ENCODE measurements around the gene CAPN10.

CAPN10 gene

GRCh38 chr2:240567872-240568677 is 18.5 kb upstream of the CAPN10 start, which contains the start of gene RNPEPL1:
Gene RNPEPL1, plus strand, starts transcription at chr2:240568484. Its CDS starts 103 bp downstream, at chr2:240568587.
- ChIA-PET POLR2A (ENCODE audit: low non-redundant PET) (no interaction called here), CTCF (interaction anchor here (0.7 to 1.1 kb wide), 2 partner anchors 12 to 226 kb away, joined by 3 to 7 read pairs; no protein-coding TSS in a partner anchor)
- TF ChIP-seq CTCF (conservative IDR thresholded peaks at IDR 0.05; ENCODE audit: low read depth), result peak; percentile 32; the same call in 1 of the 2 replicates
- no peak for DNase-seq (ENCODE audit: low spot score)
- peak within 1 kb of the TSS; percentile 98 for H3K27ac ChIP-seq

- TF ChIP-seq CTCF (conservative IDR thresholded peaks at IDR 0.05; ENCODE audit: low read depth), result no peak
- ChIA-PET POLR2A (ENCODE audit: low non-redundant PET) (interaction anchor here (0.8 kb wide), 1 partner anchor 17 kb away, joined by 4 read pairs; the partner anchor contains the start of gene CAPN10), CTCF (interaction anchor here (0.5 to 1.1 kb wide), 4 partner anchors 11 to 556 kb away, joined by 4 to 7 read pairs (median 4); partner anchors contain the start of gene CAPN10)
- H3K27ac ChIP-seq, result peak overlapping the region; percentile 98
- no peak for DNase-seq (ENCODE audit: low spot score)
Measured at GRCh38 chr2:240568678-240569522, 17.6 kb upstream of the CAPN10 start.

- H3K27ac ChIP-seq, result peak overlapping the region; percentile 98
- ChIA-PET CTCF (interaction anchor here (0.6 to 1.1 kb wide), 3 partner anchors 10 to 426 kb away, joined by 4 to 7 read pairs (median 5); partner anchors contain the start of gene CAPN10), POLR2A (ENCODE audit: low non-redundant PET) (no interaction called here)
- no peak for TF ChIP-seq CTCF (conservative IDR thresholded peaks at IDR 0.05; ENCODE audit: low read depth)
- no peak for DNase-seq (ENCODE audit: low spot score)
Measured at GRCh38 chr2:240569523-240569997, 17.0 kb upstream of the CAPN10 start.

GRCh38 chr2:240569998-240570530 is 16.5 kb upstream of the CAPN10 start:
- no peak for TF ChIP-seq CTCF (conservative IDR thresholded peaks at IDR 0.05; ENCODE audit: low read depth)
- no peak for DNase-seq (ENCODE audit: low spot score)
- peak overlapping the region; percentile 98 for H3K27ac ChIP-seq
- ChIA-PET POLR2A (ENCODE audit: low non-redundant PET) (no interaction called here), CTCF (interaction anchor here (2.1 kb wide), 1 partner anchor 10 kb away, joined by 5 read pairs; no protein-coding TSS in a partner anchor)

GRCh38 chr2:240570531-240571313 is 15.8 kb upstream of the CAPN10 start:
- peak overlapping the region; percentile 98 for H3K27ac ChIP-seq
- CTCF ChIA-PET, result interaction anchor here (2.1 kb wide), 1 partner anchor 9 kb away, joined by 5 read pairs; no protein-coding TSS in a partner anchor
- TF ChIP-seq CTCF (conservative IDR thresholded peaks at IDR 0.05; ENCODE audit: low read depth), result no peak
- POLR2A ChIA-PET (ENCODE audit: low non-redundant PET), result no interaction called here
- no peak for DNase-seq (ENCODE audit: low spot score)
